HepG2 (cell line): ENCODE results near the gene PWP1. TPM values are rescaled to one million over a fixed set of nuclear protein-coding genes. Genes with fewer than 3 reads are reported as not detected.

Experiments used
- ATF2 ChIP-seq: sonication (generic); formaldehyde crosslinking; IDR thresholded peaks from 2 replicates; pipeline ENCODE4 v1.4.0; 2020; ENCODE audit warnings: missing genetic modification reagents
- CHD2 ChIP-seq: IDR thresholded peaks from 2 replicates; pipeline ENCODE4 v1.6.1; 2011; ENCODE audit warnings: low read depth, low read length, improper control_type of control experiment
- GTF2F1 ChIP-seq: fragments of 150-350 bp; IDR thresholded peaks from 2 replicates; pipeline ENCODE4 v1.6.1; 2014; ENCODE audit warnings: low read length
- HHEX ChIP-seq: IDR thresholded peaks from 2 replicates; pipeline ENCODE4 v1.6.1; 2016; ENCODE audit warnings: control low read depth
- HMG20A ChIP-seq: IDR thresholded peaks from 2 replicates; pipeline ENCODE4 v1.6.1; 2016; ENCODE audit warnings: borderline replicate concordance
- KLF11 ChIP-seq: IDR thresholded peaks from 2 replicates; pipeline ENCODE4 v1.6.1; 2016; ENCODE audit warnings: missing compliant biosample characterization
- POGZ ChIP-seq: sonication (generic); formaldehyde crosslinking; IDR thresholded peaks from 2 replicates; pipeline ENCODE4 v1.4.0; 2020; ENCODE audit warnings: mild to moderate bottlenecking, missing genetic modification reagents
- SALL2 ChIP-seq: sonication (generic); formaldehyde crosslinking; IDR thresholded peaks from 2 replicates; pipeline ENCODE4 v1.8.1; 2023; ENCODE audit warnings: mild to moderate bottlenecking, missing genetic modification reagents, inconsistent platforms
- STAT6 ChIP-seq: sonication (generic); formaldehyde crosslinking; IDR thresholded peaks from 2 replicates; pipeline ENCODE4 v1.4.0; 2020; ENCODE audit warnings: missing genetic modification reagents, mild to moderate bottlenecking, borderline replicate concordance
- TARDBP ChIP-seq: sonication (generic); formaldehyde crosslinking; IDR thresholded peaks from 2 replicates; pipeline ENCODE4 v1.8.0; 2022; ENCODE audit warnings: mild to moderate bottlenecking, missing genetic modification reagents
- YEATS4 ChIP-seq: sonication (generic); formaldehyde crosslinking; IDR thresholded peaks from 2 replicates; pipeline ENCODE4 v1.4.0; 2020; ENCODE audit warnings: missing genetic modification reagents, borderline replicate concordance
- ZBTB26 ChIP-seq: IDR thresholded peaks from 2 replicates; pipeline ENCODE4 v1.6.1; 2016; ENCODE audit warnings: missing compliant biosample characterization, missing genetic modification reagents, borderline replicate concordance
- ZBTB33 ChIP-seq: sonication (generic); formaldehyde crosslinking; IDR thresholded peaks from 2 replicates; pipeline ENCODE4 v1.4.0; 2020; ENCODE audit warnings: missing genetic modification reagents
- ZBTB37 ChIP-seq: sonication (generic); formaldehyde crosslinking; IDR thresholded peaks from 2 replicates; pipeline ENCODE4 v1.4.0; 2020; ENCODE audit warnings: mild to moderate bottlenecking, missing genetic modification reagents
- ZFP82 ChIP-seq: sonication (generic); formaldehyde crosslinking; IDR thresholded peaks from 2 replicates; pipeline ENCODE4 v1.5.1; 2020; ENCODE audit warnings: mild to moderate bottlenecking, missing genetic modification reagents, borderline replicate concordance
- ZNF383 ChIP-seq: sonication (generic); formaldehyde crosslinking; IDR thresholded peaks from 2 replicates; pipeline ENCODE4 v1.4.0; 2020; ENCODE audit warnings: missing genetic modification reagents, mild to moderate bottlenecking, borderline replicate concordance
- ZNF607 ChIP-seq: sonication (generic); formaldehyde crosslinking; IDR thresholded peaks from 2 replicates; pipeline ENCODE4 v1.5.1; 2020; ENCODE audit warnings: missing genetic modification reagents, mild to moderate bottlenecking, borderline replicate concordance
- polyA plus RNA-seq, 8 experiments: library from polyadenylated mRNA; depleted of rRNA in 3 of 8; stranded (reverse) in 7 of 8; unstranded in 1 of 8; fragments of >200 nt; fragmentation: Illumina TruSeq in 4 of 8; extraction: Trizol in 4 of 8; gene quantifications; 2 replicates each; pipeline versions ENCODE4 v1.2.1 to v1.2.3, GENCODE V29; 2011 to 2016; ENCODE audit warnings: low read depth in 4 of 8, missing spikeins in 1 of 8, mixed read lengths in 1 of 8; ENCODE audit not compliant: insufficient read depth in 1 of 8
- total RNA-seq, 5 experiments: library from RNA; depleted of rRNA; stranded (reverse); fragments of >200 nt; fragmentation: Illumina TruSeq; extraction: Trizol; gene quantifications; 2 replicates each; pipeline ENCODE4 v1.2.3, GENCODE V29; 2016; ENCODE audit warnings: low read depth in 1 of 5

PWP1 gene
- total and polyA plus RNA-seq, 2 of the 13 experiments (the other 11 are each of a cell fraction or from before 2014, with no cell fraction given) = 65.9 to 70.2 TPM

- TF ChIP-seq STAT6 (CRISPR knock-in tag) = no peak
- peak; percentile 97 for TF ChIP-seq YEATS4 (CRISPR knock-in tag)
- TF ChIP-seq ZBTB33 (CRISPR knock-in tag) = no peak; the same call in 1 of the 2 replicates
- TF ChIP-seq ZBTB26 (CRISPR knock-in tag) = peak; percentile 80
- TF ChIP-seq HMG20A (CRISPR knock-in tag) = no peak; the same call in 1 of the 2 replicates
- TF ChIP-seq ZNF383 = no peak
- peak; percentile 82 for TF ChIP-seq TARDBP
- TF ChIP-seq CHD2 = 0 out of 2 replicates have a peak, but pooled peaks have one; percentile 35
- no peak; the same call in 1 of the 2 replicates for TF ChIP-seq ZBTB37 (CRISPR knock-in tag)
- TF ChIP-seq POGZ (CRISPR knock-in tag) = peak; percentile 92
- TF ChIP-seq HHEX (CRISPR knock-in tag) = peak; percentile 50; the same call in 1 of the 2 replicates
- TF ChIP-seq ATF2 (CRISPR knock-in tag) = peak; percentile 67; the same call in 1 of the 2 replicates
- TF ChIP-seq KLF11 (CRISPR knock-in tag) = no peak; the same call in 1 of the 2 replicates
- peak; percentile 79 for TF ChIP-seq ZNF607 (CRISPR knock-in tag)
- TF ChIP-seq GTF2F1 = no peak
- peak; percentile 39; the same call in 1 of the 2 replicates for TF ChIP-seq SALL2 (CRISPR knock-in tag)
- peak; percentile 85 for TF ChIP-seq ZFP82 (CRISPR knock-in tag)
Observed at GRCh38 chr12:107685360-107686248, at the start of gene PWP1 (continued).
